Pulmonary artery endothelial cell (primary cell): ENCODE data around the gene DCC. TPM values are rescaled to one million over a fixed set of nuclear protein-coding genes. Genes with fewer than 3 reads are reported as not detected.

Experiments
- DNase-seq: peaks from one replicate; pipeline ENCODE4 v3.0.0-alpha.2; 2011; ENCODE audit warnings: low read depth, low spot score
- total RNA-seq: library from RNA; depleted of rRNA; stranded (reverse); fragments of >200 nt; gene quantifications from 2 replicates; pipeline ENCODE4 v1.2.3, GENCODE V29; 2014

The DCC gene
- total RNA-seq, 1 donor from 2014 or later, result not detected

DNA sequence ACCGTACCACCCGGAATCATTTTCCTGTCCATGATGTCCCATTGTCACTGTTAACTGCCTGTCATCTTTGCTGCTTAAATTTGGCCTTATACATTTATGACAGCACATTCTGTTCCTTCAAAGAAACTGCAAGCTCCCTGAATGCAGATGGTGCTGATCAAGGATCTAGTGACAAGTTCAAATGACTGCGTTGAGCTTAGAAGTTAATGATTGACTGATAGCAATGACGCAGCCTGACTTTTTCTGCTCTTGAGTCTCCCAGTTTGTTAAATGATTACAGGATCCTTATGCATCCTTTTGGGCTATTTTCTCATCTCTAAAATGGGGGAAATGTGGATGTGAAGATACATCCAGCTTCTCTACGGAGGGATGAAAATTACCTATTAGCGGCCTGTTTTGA, 159.0 kb downstream of the DCC start:
- no peak for DNase-seq

DNA sequence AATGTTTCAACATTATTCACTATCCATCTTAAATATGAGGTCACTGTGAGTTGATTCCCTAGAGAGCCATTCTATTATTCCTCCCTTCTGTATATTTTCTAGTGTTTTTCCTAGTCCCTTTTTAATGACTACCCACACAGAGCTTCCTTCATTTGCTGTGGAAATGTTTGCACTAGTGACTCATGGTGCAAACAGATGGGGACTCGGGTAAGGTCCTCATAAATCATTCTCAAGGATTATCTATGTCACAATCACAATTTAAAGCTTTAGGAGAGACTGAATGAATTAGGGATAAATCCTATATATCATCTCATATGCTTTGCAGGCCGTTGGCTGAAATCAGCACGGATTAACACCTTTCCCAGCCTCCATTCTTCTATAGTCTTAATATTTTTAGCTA, 159.6 kb downstream of the DCC start:
- no peak for DNase-seq

DNA sequence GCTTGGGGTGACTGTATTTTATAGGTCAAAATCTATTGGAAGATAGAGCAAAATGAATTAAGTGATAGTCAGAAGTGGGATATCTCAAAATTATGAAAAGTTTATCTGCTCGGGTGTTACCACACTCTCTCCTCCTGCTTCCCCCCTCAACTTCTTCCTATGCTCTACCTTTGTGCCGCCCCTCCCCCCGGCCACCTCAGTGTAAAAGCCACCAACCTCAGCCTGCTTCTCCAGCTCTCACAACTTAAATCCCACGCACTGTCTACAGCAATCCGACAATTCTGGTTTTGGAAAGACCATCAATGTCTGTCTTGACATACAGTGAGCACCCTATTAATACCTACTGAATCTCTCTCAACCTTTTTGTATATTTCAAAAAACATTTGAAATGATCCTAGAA, 164.6 kb downstream of the DCC start:
- no peak for DNase-seq

DNA sequence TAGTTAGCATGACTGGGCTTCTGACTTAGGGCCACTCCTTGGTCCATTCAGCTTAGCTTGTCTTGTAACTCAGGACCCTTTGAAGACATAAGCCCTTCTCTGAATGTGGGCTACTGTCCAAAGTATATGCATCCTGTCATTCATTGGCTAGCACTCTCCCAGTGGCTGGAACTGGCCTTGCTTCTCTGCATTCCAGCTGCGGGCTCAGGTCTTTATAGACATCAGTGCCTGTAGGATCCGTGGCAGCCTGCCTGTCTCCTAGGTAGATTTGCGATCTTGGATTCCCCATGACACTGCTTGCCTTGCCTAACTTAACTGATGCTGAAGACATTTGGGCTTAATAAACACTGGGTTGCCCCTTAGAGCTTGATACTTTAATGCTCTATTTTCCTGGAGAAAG, 170.1 kb downstream of the DCC start:
- no peak for DNase-seq

DNA sequence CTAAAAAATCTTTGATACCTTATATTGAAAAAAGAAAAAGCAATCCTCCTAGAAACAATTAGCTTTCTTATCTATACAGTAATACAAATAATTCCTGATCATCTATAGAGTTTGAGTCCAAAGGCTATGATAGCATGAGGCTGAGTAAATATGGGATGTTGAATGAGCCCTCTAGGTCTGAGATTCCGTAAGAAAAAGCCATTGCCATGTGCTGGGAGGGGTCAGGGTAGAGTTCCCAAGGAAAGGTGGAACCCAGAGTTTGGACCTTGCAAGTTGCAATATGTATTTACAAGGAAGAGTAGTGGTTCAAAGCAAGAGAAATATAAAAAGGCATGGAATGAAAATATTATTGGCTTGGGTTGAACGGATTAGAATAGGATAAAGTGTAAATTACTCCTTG, 178.1 kb downstream of the DCC start:
- no peak for DNase-seq

DNA sequence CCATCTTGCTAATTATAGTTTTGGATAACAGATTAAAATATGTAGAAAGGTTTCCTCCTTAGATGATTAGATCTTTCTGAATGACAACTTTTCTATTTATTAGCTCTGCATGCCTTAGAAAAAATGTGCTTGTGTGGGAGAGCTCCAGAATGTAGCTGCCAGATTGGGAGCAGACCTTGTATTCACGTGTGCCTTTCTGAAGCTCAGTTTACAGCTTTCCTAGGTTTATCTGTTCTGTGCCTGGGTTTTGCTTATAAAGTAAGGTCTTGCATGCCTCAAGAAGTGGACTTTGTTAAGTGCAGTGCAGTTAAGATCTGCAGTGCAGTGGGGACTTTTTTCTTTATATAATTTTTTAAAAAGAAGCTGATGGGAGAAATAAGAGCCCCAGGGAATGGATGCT, 179.0 kb downstream of the DCC start:
- DNase-seq, result no peak

DNA sequence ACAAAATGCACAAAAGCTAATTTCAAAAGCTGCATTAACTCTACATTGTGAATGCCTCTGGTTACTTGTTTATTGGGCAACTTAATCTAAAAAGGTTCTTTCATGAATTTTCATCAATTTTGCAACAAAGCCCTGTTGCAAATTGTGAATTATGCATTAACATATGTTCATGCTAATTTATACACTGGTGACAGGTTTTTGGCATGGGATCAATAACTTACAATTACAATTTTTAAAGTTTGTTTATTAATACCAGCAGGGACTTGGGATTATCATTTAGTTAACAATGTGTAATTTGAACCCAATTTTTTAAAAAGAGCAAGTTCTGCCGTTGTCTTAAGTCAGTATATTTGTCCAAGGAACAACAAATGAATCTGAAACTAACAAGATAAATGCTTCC, 183.6 kb downstream of the DCC start:
- DNase-seq, result no peak

- DNase-seq, result no peak
Measured at GRCh38 chr18:52531836-52532235, 191.8 kb downstream of the DCC start.

- no peak for DNase-seq
Measured at GRCh38 chr18:52536039-52536438, 196.0 kb downstream of the DCC start.

DNA sequence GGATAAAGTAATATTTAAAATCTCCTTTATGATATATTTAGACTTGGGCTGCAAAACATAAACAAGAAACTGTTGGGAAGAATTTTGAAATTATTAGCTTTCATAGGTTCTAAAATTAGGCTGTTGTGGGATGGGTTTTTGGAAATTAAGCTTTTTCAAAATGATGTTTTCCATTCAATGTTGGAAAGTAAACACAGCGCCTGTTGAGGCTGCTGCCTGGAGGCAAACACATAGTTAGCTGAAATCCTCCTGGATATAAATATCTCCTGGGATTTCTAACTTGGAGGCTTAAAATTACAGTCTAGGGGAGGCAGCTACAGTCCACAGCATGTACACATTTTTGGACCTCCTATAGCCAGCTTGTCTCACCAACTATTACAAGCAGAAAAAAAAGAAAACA, 197.3 kb downstream of the DCC start:
- DNase-seq, result no peak

DNA sequence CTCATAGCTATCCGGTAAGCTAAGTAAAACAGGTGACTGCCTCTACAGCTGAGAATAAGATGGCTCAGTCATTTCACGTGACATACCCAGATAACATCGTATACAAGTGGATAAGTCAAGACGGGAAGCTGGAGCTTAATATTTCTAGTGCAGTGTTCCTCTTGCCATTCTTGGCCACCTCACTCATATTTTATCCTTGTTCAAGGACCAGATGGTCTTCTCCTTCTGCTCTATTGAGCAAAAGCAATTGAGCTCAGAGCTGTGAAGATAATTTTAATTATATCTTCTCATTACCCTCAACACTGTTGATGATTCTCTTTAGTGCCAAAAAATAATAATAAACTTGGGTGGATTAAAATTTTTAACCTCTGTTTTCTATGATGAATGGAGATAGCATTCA, 201.1 kb downstream of the DCC start:
- no peak for DNase-seq

- DNase-seq, result no peak
Measured at GRCh38 chr18:52544086-52544485, 204.1 kb downstream of the DCC start.

DNA sequence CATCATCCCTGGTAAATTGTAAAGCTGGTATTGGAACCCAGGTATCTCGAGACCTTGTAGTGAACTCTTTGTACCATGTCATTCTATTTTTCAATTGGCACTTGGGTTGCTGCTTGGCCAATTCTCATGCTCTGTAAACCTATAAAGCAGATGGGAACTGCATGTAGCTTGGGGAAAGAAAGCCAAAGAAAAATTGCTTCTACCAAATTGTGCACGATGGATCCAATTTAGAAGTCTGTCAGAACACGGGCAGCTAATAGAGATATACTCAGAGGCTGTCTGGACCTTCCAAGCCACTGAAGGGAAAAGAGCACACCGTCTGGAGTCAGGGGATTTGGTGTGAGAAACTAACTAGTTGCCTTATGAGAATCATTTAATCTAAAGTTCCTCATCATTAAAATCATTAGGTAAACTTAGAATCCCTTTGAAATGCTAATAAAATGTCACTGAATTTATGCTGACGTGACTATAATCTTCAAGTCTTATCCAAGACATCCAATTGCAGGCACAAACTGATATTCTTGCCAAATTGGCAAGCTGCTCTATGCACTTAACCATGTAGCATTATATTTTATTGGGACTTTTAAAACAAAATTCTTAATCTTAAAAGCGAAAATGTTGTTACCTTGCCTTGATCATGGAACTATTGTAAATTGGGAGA, 206.8 kb downstream of the DCC start:
- DNase-seq, result no peak

DNA sequence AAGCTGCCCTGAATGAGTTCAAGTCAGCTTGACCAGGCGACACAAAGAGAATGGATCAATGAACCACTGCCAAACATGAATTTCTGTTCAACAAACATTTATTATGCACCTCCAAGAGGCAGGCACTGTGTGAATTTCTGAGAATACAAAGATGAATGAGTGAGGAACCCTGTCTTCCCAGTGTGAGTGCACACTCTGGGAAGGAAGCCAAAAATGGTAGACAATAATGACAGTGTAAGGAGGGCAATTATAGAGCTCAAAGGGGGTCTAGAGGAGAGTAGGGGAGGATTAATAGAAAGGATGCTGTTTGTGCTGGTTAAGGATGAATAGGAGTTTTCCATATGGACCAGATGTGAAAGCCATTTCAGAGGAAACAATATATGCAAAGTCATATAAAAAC, 213.4 kb downstream of the DCC start:
- DNase-seq, result no peak

- DNase-seq, result no peak
Measured at GRCh38 chr18:52554180-52554579, 214.2 kb downstream of the DCC start.

GRCh38 chr18:52567360-52567759, 227.4 kb downstream of the DCC start:
- no peak for DNase-seq

- no peak for DNase-seq
Measured at GRCh38 chr18:52569492-52569891, 229.5 kb downstream of the DCC start.

DNA sequence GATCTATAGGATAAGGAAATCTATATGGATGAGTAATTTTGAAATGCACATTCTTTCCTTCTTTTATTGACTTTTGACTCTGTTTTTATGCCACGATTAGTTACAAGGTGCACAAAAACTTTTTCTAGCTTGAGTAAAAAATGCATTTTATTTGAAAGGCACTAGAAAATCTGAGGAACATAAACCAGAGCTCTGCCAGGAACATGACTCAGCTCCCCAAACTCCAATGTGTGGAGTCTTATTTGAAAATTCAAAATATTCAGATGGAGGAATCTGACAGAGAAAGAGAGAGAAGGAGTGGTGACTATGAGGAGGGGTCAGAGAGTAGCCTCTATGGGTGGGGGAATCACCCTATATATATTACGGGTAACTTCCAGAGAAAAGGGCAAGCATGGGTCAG, 231.0 kb downstream of the DCC start:
- DNase-seq, result no peak

GRCh38 chr18:52572036-52573000, 232.3 kb downstream of the DCC start:
- no peak for DNase-seq

DNA sequence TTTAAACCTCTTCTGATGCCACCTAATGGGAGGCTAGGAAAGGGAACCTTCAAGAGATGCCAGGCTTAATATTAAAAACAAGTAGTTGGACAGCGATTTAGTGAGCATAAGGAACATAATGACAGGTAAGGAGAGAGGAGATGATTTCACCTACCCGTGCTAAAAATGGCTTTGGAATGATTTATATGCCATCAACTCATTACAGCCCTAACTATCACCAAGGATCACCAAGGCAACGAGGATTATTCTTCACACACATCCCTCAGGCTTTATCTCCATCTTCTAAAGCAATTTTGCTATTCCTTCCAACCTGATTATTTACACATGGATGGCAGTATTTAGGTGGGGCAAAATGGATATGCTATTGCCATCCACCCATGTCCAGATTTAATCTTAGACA, 237.8 kb downstream of the DCC start:
- no peak for DNase-seq

GRCh38 chr18:52582061-52582460, 242.1 kb downstream of the DCC start:
- no peak for DNase-seq

- no peak for DNase-seq
Measured at GRCh38 chr18:52582516-52582915, 242.5 kb downstream of the DCC start.

DNA sequence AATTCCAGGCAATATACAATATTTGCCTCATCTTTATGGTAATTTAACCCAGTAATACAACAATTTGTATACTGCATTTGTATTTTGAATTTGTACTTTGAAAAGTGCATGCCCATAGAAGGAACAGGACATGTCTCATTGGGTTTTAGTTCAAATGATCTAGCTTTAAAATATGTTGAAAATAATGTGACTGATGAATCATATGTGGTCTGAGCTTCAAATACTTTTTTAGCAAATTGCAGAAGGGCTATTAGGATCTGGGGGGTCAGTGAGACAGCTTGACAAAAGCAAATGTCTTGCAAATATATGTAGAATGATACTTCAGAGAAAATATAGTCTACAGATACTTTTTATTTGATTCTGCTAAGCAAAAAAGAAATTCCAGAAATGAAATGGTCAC, 248.9 kb downstream of the DCC start:
- no peak for DNase-seq
